ENCODE measurements around the gene TCF23. TPM values are rescaled to one million over a fixed set of nuclear protein-coding genes. Genes with fewer than 3 reads are reported as not detected.
"Not testable (repeated sequence)": the region's sequence is repeated elsewhere in the genome, so short reads cannot be mapped to it uniquely, and the experiment has no call there.

Gene TCF23
- total RNA-seq, 1 donor from 2014 or later = 1.2 TPM

- DNase-seq (no peak), ATAC-seq (no peak)
- Histone ChIP-seq H3K4me3 (no peak overlapping the region), H3K4me1 (no peaks in the 10 kb centered on the region), H3K36me3 (no peaks in the 10 kb centered on the region), H3K27me3 (ENCODE audit: low read depth) (no peaks in the 10 kb centered on the region), H3K27ac (no peak overlapping the region), H3K9me3 (no peaks in the 10 kb centered on the region)
- TF ChIP-seq, protein P1, sequence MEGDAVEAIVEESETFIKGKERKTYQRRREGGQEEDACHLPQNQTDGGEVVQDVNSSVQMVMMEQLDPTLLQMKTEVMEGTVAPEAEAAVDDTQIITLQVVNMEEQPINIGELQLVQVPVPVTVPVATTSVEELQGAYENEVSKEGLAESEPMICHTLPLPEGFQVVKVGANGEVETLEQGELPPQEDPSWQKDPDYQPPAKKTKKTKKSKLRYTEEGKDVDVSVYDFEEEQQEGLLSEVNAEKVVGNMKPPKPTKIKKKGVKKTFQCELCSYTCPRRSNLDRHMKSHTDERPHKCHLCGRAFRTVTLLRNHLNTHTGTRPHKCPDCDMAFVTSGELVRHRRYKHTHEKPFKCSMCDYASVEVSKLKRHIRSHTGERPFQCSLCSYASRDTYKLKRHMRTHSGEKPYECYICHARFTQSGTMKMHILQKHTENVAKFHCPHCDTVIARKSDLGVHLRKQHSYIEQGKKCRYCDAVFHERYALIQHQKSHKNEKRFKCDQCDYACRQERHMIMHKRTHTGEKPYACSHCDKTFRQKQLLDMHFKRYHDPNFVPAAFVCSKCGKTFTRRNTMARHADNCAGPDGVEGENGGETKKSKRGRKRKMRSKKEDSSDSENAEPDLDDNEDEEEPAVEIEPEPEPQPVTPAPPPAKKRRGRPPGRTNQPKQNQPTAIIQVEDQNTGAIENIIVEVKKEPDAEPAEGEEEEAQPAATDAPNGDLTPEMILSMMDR (IDR thresholded peaks at IDR 0.05) = no peak
- intact Hi-C loops (cut with DNase I) = no loop called here
Observed at GRCh38 chr2:27108221-27108620, 40.6 kb upstream of the TCF23 start.

DNA sequence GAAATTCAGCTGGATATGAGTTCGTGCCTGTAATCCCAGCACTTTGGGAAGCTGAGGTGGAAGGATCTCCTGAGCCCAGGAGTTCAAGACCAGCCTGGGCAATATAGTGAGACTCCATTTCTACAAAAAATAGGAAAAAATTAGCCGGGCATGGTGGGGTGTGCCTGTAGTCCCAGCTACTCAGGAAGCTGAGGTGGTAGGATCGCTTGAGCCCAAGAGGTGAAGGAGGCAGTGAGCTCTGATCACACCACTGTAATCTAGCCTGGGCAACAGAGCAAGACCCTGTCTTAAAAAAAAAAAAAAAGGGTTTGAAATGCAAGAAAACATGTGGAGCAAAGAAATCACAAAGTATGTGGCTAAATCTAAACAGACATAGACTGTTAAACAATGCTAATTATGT lies 39.7 kb upstream of the TCF23 start:
- no peak for DNase-seq
- Histone ChIP-seq H3K9me3 (no peaks in the 10 kb centered on the region), H3K27ac (no peak overlapping the region), H3K4me3 (no peak overlapping the region), H3K4me1 (no peaks in the 10 kb centered on the region), H3K36me3 (no peaks in the 10 kb centered on the region), H3K27me3 (ENCODE audit: low read depth) (no peaks in the 10 kb centered on the region)
- intact Hi-C loops (cut with DNase I) = no loop called here
- TF ChIP-seq, protein P1 (IDR thresholded peaks at IDR 0.05) = no peak
- no peak for ATAC-seq

DNA sequence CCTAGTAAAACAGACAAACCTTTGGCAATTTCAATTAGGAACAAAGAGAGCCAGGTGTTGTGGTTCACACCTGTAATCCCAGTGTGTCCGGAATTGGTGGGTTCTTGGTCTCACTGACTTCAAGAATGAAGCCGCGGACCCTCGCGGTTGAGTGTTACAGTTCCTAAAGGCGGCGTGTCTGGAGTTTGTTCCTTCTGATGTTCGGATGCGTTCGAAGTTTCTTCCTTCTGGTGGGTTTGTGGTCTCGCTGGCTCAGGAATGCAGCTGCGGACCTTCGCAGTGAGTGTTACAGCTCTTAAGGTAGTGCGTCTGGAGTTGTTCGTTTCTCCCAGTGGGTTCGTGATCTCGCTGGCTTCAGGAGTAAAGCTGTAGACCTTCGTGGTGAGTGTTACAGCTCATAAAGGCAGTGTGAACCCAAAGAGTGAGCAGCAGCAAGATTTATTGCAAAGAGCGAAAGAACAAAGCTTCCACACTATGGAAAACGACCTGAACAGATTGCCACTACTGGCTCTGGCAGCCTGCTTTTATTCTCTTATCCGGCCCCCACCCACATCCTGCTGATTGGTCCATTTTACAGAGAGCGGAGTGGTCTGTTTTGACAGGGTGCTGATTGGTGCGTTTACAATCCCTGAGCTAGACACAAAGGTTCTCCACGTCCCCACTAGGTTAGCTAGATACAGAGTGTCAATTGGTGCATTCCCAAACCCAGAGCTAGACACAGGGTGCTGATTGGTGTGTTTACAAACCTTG lies 38.0 kb upstream of the TCF23 start:
- DNase-seq; ATAC-seq; H3K9me3 ChIP-seq; H3K36me3 ChIP-seq; H3K4me1 ChIP-seq; H3K4me3 ChIP-seq; H3K27me3 ChIP-seq (ENCODE audit: low read depth); H3K27ac ChIP-seq; intact Hi-C loops (cut with DNase I): not testable (repeated sequence)

- ATAC-seq; H3K9me3 ChIP-seq; DNase-seq; H3K27ac ChIP-seq; H3K36me3 ChIP-seq; H3K4me3 ChIP-seq; intact Hi-C loops (cut with DNase I); H3K27me3 ChIP-seq (ENCODE audit: low read depth); H3K4me1 ChIP-seq: not testable (repeated sequence)
Observed at GRCh38 chr2:27111392-27112078, 37.3 kb upstream of the TCF23 start.

DNA sequence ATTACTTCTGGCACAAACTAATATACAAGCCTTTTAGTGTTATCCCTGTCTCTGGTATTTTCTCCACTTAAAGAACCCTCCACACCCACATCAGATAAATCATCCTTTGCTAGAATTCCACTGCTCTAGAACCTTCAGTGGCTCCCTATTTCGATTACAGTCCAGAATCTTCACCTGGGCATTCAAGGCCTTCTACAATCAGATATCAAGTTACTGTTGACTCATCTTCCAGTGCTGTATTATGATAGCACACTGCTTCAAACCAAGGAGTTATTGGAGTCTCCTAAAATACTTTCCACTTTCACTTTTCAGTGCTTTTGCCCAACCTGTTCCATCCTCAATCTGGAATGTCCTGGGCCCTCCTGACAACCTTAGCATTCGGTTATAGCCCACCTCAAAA lies 33.3 kb upstream of the TCF23 start:
- Histone ChIP-seq H3K36me3 (no peaks in the 10 kb centered on the region), H3K9me3 (no peaks in the 10 kb centered on the region), H3K27me3 (ENCODE audit: low read depth) (peaks cover 16% of the 10 kb centered on the region), H3K4me1 (peaks cover 9% of the 10 kb centered on the region), H3K4me3 (no peak overlapping the region), H3K27ac (no peak overlapping the region)
- ATAC-seq = no peak
- TF ChIP-seq, protein P1 (IDR thresholded peaks at IDR 0.05) = no peak
- intact Hi-C loops (cut with DNase I) = no loop called here
- no peak for DNase-seq

GRCh38 chr2:27117995-27118524 lies 30.7 kb upstream of the TCF23 start:
- intact Hi-C loops (cut with DNase I) = no loop called here
- ATAC-seq = no peak
- Histone ChIP-seq H3K4me3 (peak overlapping the region; percentile 40), H3K27me3 (ENCODE audit: low read depth) (peaks cover 16% of the 10 kb centered on the region), H3K36me3 (no peaks in the 10 kb centered on the region), H3K4me1 (peaks cover 13% of the 10 kb centered on the region), H3K27ac (no peak overlapping the region), H3K9me3 (no peaks in the 10 kb centered on the region)
- DNase-seq = no peak
- TF ChIP-seq, protein P1 (IDR thresholded peaks at IDR 0.05) = no peak

All from lower lobe of right lung (tissue), 2 donors.